Thyroid gland (tissue), 4 donors: ENCODE data around the gene KANK3.

Experiments used
- CTCF ChIP-seq, 6 experiments: fragments of 200-600 bp in 3 of 6; fragments of 450-650 bp in 3 of 6; sonication (generic) in 3 of 6; IDR thresholded peaks; one replicate each; pipeline ENCODE4 v1.5.1; 2016 to 2019; ENCODE audit warnings: antibody characterized with exemption in 6 of 6, mild to moderate bottlenecking in 2 of 6, inconsistent platforms in 1 of 6, moderate library complexity in 1 of 6
- POLR2A ChIP-seq, 2 donors: fragments of 450-650 bp; IDR thresholded peaks; one replicate each; pipeline ENCODE4 v1.6.1; 2017; ENCODE audit warnings: antibody characterized with exemption in 2 of 2, mild to moderate bottlenecking in 2 of 2, moderate library complexity in 1 of 2

GRCh38 chr19:8334458-8335342 is 8.4 kb downstream of the KANK3 start:
- TF ChIP-seq CTCF (IDR thresholded peaks at IDR 0.05) (no peak), POLR2A (IDR thresholded peaks at IDR 0.05) (no peak)
